ENCODE data around the gene THSD7B.

The THSD7B gene

DNA sequence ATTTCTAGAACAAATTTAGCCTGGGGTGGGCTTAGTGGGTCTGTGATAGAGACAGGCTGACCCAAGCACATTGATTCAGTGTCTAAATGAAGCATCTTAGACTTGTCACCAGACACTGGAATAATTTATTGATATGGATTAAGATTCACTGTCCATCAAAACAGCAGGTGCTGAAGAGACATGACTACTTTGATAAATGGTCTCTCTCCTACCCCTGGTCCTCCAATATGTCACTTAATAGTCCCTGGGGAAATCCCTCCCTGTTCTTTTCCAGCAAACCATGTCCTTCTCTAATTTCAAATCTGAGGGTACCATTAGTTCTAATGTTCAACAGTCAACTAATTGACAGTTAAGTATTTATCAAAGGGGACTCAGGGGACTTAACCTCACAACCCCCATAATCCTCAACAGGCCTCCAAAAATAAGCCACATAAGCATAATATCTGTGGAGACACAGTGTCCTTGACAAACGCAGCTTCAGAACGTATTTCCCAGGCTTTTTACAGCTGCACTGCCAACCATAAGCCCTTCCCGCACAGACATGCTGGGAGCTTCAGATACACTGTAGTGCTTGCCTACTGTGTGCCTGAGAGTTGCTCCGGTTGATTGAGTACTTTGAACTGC is 391.0 kb downstream of the THSD7B start:
- DNase-seq = no peak

DNA sequence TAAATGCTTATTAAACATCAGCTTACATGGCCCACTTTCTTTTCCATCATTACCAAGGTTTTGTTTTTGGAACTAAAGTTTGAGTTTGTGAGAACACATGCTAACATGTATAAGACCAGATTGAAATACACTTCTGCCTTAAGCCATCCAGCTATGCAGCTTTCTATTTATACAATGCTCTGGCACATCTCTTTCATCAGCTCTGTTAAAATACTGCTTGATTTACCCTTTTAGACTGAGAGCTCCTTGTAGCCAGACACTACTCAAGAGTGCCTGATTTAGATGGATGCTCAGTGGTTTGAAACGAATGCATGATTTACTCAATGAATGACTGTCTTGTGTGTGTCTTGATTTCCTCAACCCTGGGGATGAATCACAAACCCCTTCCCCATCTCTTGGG is 392.5 kb downstream of the THSD7B start:
- no peak for DNase-seq

DNA sequence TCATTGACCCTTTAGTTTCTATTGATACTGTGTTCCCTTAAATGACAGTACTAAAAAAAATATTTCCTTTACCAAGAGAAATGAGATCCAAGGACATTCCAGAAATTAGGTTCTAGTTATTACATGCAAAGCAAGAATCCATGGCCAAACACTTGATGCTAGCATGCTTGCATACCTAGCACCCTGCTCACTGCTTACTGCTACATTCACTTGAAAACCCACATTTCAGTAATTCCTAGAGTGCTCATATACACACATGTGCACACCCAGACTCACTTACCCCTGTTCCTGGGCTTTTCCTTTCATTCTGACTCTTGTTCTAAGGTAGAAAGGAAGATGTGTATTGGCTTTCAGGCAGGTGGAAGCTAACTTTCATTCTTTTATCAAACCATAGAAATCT is 395.9 kb downstream of the THSD7B start:
- DNase-seq = no peak

DNA sequence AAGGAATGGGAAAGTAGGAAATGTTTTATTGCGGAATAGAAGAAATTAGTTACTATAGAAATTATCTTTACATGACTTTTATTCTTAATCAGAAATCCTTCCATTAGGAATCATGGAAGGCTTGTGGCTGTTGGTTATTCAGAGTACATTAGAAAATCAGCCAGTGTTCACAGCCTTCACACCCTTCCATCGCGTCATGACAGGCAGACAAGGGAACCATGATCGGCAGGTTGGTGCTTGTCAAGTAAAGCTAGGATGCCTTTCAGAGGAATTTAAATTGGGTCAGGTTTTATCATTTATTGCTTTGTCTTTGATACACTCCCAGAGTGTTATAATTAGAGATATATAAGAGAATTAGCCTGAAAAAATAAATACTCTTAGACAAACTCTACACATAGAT is 400.6 kb downstream of the THSD7B start:
- DNase-seq = no peak

DNA sequence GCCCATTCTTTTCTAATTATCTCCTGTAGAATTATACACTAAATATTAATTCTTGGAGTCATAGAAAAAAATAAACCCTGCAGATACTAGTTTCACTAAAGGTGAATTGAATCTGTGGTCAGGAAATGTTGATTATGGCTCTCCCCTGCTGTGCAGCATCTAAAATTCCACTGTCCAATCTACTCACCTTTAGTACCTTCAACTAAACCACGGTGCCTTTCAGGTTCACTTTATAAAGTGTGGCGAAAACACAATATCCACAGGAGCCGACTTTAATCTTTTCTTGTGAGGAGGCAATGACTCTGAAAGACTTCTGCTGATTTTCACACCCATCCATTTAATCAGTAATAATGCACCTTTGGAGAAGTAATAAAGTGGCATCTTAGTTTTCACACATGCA is 402.3 kb downstream of the THSD7B start:
- no peak for DNase-seq

DNA sequence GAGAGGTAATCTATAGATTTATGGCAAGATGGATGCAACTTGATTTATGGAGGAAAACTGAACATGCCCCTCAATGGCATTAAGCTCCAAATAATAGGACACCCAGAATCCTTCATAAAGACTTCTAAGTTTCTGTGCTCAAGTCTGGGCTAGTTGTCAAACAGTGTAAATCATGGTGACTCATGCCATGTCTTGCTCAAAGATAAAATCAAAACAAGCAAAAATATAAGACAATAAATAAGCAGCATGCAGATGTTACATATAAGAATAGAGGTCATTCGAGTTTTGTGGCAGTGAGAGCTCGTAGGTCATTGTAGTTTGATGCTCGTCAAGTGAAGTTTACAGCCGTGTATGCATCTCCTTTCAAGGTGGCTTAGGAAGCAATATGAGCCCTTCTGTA is 403.2 kb downstream of the THSD7B start:
- DNase-seq = no peak

DNA sequence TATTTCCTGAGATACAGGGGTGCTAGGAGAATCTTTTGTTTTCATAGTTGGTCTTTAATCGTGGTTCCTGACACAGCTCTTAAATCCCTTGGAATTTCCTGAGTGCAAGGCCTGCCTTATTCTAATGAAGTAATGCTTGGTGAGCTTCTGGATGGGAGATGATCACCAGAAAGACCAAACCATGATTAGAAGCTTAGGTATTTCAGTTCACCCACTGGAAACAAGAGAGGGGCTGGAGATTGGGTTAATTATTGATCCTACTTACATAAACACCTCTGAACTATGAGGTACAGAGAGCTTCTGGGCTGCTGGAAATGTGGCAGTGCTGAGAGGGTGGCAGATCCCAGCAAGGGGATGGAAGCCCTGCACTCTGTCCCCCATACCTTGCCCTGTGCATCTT is 406.8 kb downstream of the THSD7B start:
- DNase-seq = no peak

DNA sequence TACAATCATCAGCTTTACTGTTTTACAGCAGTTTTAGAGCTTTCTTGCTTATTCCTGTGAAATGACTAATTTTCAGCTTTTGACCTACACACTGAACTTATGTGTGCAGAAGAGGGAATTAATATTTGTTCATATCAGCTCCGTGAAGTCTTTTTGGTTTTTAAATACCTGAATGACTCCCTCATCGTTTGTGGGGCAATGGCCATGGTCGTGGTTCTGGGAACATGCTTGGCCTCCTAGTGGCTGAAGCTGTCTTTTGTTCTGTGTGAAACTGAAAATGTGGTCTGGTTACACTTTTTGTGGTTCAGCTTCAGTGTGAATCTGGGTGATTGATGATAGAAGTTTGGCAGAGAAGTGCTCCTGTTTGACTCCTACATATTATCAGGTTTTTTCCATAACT is 408.1 kb downstream of the THSD7B start:
- DNase-seq = no peak

DNA sequence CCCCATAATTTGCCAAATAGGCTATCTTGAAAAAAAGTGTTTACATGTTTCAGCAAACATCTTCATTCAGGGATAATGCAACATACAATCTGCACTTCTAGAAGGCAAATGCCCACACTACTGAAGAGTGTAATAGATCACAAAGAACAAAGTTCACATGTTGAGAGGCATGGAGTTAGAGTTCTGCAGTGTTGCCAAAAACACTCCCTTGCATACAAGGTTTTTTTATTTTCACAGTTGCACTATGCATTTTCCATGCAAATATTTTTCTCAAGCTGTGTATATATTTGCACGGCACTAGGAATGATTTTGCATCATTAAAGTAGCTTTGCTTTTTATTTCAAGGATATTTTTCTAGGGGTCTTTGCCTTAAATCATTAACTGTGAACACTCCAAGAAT is 409.9 kb downstream of the THSD7B start:
- DNase-seq = no peak

DNA sequence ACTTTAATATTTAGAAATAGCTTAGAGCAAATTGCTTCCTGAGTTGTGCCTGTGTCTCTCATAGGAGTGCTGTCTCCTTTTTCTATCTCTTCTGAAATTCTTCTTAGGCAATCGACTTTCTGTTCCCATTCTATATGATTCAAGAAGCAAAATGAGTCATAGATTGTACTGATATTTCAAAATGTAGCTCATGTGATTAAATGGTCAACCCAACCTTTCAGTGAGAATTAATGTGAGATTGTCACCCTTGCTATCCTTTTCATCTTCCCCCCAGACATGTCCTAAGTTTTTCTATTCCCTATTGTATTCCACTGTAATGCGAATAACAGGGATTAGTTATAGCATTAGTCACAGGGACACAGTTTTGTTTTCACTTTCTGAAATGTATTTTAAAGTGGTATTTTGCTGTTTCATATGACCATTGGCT is 413.6 kb downstream of the THSD7B start:
- no peak for DNase-seq

DNA sequence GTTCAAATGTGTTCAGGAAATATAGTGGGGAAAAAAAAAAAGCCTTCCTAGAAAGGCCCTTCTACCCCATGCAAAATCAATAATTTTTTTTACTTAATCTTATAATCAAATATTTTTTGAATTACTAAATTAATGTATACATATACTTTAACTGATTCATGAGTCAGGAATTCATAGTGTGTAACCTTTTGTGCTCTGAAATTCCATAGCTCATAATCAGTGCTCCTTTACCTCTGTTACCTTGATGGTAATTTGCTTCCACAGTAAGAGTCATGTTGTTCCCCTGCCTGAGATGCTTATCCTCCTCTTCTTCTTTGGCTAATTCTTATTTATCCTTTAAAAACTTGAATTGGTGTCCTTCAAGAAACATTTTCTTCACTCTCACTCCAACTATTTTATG is 414.2 kb downstream of the THSD7B start:
- no peak for DNase-seq

DNA sequence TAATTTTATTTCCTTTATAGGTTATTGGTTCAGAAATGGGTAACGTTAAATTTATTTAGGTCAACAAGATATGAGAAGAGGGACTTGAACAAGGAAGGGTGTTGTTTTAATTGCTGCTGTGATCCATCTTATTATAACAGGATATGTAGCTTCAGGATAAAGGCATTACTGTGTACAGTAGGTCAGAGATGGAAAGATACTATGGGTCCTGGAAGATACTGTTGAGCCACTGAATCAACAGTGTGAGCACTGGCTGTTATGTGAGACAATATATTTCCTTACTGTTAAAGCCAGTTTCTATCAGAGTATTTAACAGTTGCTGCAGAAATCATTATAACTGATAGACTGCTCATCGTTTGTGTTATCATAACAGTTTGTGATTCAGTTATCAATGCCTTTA is 414.7 kb downstream of the THSD7B start:
- no peak for DNase-seq

DNA sequence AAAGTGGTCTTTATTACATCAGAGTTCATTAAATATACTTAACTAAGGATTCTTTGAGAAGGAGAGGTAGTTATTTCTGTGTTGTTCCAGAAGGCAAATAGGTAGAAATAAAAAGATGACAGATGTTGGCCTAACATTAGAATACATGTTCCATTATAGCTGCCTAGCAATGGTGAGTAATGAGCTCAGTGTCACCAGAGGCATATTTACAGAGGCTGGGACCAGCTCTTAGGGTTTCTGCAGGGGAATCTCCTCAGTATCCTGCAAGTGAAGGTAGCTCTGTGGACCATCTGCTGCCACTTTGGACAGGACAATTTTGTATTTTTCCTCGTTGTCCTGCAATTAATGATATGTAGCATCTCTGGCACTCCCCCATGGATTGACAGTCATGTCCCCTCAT is 416.0 kb downstream of the THSD7B start:
- DNase-seq = no peak

DNA sequence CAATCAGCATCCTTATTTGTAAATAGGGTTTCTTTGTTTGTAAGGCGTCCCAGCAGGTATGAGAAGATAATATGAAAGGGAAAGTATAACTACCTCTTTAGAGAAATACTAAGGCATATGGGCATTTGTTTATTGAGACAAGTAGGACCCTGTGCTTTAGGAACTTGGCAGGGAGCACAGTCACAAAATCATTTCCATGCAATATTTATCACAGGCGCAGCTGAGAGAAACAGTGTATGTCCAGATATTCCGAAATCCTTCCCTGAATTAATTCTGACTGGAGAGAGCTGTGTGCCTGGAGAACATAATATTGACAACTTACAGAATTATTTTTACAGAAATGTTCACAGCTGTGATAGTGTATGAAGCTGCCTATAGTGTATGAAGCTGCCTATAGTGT is 416.7 kb downstream of the THSD7B start:
- DNase-seq = no peak

DNA sequence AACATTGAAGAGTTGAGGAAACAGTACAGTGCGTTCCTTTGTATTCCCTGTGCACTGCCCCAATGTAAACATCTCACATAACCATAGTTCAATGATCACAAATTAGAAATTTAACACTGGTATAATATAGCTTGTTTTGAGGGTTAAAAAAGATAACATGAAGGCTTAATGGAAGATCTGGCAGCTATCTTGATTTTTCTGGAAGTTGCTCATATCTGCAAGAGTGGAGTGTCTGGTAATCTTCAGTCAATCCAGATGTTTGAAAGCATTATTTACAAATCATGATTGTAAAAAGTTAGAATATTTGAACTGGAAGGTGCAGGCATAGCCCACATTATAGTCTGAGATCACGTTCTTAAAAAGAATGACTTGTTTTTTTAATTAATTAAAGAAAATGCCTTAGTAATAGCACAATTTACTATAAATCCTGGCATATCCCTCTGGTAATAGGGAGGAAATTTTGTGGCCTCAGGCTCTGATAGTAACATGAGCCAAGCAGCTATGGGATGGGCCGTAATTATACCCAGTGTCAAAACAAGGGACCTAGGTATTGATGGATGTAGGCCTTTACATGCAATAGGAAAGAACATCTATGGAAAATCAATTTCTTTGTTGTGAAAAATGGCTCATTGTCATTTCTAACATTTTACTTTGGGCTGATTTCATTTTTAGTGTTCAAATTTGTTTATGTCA is 418.0 kb downstream of the THSD7B start:
- no peak for DNase-seq

DNA sequence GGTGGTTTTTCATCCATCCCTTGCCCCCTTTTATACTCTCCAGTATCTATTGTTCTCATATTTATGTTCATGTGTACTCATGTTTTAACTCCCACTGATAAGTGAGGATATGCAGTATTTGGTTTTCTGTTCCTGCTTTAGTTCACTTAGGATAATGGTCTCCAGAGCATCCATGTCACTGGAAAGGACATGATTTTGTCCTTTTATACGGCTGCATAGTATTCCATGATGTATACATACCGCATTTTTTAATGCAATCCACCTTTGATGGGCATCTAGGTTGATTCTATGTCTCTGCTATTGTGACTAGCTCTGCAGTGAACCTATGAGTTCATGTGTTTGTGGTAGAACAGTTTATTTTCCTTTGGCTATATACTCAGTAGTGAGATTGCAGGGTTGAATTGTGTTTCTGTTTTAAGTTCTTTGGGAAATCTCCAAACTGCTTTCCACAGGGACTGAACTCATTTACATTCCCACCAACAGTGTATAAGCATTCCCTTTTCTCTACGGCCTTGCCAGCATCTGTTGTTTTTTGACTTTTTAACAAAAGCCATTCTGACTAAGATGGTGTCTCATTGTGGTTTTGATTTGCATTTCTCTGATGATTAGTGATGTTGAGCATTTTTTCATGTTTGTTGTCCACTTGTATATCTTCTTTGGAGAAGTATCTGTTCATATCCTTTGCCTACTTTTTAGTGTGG is 420.2 kb downstream of the THSD7B start:
- DNase-seq = no peak

DNA sequence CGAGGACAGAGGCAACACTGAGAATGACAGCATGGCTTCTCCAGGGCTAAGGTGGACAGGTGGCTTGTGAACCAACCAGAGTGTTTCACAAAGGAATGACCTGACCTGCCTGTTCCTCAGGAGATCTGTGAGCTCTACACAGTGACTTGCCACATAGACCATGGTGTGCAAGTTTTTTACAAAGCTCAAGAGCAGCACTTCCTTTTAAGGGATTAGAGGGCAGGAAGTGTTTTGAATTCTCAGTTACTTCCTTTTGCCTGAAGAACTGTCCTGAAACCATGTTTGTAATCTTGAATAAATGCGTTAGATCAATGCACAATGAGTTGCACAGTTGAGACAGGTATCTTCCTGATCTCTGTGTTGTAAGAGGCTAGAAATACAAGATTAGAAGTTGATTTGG is 421.9 kb downstream of the THSD7B start:
- DNase-seq = no peak

DNA sequence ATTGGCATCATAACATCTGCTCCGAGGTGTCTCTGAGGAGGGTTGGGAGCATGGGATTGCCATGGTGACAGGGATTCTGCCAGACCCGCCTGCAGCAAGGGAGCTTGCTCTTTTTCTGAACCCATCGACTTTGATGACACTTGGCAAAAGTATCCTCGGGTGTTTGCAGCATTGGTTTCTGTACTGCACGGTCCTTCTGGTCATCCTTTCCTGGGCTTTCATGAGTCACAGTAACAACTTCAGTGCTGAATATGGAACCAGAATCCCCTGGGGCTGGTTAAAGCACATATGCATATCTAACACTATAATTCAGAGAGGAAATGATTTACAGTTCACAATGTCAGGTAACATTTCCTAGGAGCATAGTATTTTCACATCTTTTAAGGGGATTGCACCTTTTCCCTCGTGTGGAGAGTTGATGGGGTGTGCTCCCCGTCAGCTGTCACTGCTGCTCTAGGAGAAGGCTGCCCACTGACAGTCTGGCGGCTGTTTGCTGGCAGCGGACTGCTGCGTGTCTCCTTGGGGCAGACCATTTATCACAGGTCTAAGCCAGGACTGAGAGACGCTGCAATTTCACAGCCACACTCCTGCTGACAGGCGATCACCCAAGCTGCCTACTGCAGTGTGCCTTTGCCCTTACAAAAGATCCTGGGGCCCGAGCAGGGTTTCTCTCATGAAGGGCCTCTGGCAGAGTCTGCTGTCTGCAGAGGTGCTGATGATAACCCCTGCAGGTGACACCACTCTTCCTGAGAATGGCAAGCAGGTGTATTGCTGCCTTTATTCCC is 425.3 kb downstream of the THSD7B start:
- no peak for DNase-seq

DNA sequence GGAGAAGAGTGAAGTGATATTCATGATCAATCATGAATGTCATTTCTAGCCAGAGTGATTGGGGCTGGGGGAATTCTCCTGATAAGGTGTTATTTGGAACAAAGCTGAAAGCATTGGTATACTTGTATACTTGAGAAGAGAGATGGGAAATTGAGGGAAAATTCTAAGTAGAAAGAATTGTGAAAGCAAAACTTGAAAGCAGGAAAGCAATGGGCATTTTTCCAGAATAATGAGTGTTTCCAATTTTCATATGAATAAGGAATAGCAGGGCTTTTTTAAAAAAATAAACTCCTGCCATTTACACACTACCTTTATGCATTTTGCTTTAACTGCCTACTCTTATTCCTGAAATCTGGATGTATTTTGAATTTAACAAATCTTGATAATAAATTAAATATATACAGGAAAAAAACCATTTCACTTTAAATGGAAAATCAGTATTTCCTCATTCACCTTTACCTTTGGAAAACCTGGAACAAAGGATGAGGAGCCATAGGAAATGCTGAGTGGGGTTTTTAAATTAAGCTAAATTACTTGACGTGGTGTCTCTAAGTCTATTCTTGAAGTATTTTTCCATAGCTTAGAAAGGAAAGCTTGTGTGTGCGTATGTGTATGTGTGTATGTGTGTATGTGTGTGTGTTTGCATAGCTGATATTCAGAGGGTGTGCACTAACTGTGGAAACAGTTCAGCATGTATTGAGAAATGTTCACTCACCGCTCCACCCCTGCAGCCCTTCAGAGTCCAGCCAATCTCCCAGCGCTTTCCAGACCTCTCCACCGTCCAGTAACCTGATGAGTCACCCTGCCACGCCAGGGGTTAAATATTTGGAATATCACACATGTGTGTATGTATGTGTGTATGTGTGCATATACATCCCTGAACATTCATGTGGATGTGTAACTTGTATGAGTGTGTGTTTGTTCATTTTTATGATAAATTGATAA is 427.3 kb downstream of the THSD7B start:
- no peak for DNase-seq

DNA sequence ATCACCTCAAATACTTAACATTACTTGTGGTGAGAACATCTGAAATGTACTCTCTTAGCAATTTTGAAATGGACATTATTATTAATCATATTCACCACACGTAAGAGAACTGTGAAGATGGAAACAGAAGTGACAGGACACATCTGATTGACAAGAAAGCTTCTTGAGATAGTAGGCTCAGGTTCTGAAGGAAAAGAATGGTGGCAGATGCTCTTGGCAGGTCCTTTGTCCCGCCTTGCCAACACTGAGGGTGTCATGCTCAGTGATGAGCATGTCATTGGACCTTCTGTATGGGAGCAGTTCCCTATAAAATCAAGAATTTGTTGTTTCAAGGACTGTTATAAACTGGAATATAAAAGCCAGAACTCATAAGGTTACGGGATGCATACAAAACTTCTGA is 428.1 kb downstream of the THSD7B start:
- DNase-seq = no peak

DNA sequence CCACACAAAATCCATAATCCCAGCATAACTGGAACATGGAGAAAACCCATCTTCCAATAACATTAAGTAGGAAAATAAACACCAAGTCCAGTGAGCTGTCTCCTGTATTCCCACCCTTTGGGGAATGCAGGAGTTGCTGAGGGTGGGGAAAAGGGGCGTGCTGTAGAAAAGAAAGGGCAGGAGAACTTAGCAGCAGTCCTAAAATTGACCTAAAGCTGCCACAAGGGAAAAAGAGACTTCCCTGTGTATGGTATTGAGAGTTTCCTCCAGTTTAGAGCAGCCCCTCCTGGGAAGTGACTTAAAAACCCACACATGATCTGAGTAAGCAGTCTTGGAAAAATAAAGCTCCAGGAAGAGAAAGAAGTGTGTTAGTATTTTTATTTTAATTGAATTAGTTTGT is 428.8 kb downstream of the THSD7B start:
- no peak for DNase-seq

DNA sequence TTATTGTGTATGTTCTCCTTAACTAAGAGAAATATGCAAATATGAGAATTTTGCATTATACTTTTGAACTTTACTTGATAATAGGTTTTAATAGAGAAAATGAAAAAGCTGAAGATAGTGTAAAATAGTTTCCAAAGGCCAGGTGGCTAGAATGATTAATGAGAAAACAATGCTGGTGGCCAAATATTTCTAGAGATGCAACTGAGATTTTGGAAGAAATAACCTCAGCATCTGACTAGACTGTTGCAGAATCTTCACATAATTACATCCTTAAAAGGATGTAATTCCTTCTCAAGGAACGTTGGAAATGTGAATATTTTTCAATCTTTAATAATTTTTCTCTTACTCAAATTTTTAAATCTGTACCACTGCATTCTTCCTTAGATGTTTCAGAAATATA is 434.4 kb downstream of the THSD7B start:
- no peak for DNase-seq

DNA sequence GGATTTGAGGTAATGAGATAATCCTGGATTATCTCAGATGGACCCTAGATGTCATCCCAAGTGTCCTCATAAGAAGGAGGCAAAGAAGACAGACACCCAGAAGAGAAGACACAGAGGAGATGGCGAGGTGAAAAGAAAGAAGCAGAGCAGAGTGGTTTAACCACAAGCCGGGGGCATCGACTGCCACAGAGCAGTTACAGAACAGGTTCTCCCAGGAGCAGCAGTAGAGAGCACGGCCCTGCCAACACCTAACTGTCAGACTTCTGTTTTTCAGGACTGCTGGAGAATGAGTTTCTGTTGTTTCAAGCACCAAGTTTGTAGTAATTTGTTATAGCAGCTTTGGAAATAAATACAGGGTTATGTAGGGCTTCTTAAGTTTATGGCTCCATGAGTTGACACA is 437.0 kb downstream of the THSD7B start:
- DNase-seq = no peak
